ENCODE results near the gene C4orf50.
"Not testable (repeated sequence)": the region's sequence is repeated elsewhere in the genome, so short reads cannot be mapped to it uniquely, and the experiment has no call there.

C4orf50 gene

DNA sequence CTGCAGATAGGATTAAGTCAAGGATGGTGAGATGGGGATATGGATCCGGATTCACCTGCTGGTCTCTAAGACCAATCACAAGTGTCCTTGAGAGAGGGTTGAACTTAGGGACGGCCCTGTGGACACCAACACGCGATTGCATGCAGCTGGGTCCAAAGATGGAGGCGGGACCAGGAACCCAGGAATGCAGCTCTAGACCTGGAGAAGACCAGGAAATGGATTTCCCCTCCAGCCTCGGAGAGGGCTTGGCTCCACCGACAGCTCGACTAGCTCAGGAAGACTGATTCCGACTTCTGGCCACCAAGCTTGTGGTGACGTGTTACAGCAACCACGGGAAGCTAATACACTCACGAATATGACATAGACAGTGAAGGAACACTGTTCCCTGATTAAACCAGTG lies 4.7 kb downstream of the C4orf50 start:
- DNase-seq (ENCODE audit: low read depth): no peak

DNA sequence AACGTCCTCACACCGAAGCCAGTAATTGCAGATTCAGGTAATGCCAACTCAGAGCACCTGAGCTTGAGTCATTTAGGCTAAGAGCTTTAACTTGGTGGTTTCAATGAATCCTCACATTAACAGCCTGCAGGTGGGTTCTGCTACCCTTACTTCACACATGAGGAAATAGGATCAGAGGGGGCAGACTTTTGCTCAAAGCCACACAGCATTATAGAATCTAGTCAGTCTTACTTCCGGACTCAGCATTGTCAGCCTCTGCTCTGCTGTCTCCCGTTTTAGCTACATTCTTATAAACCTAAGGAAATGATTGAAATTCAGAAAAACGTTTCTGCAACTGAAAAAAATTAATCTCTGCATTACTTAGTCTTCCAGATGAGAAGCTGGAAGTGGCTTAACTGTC lies 6.0 kb downstream of the C4orf50 start:
- no peak for DNase-seq (ENCODE audit: low read depth)

DNA sequence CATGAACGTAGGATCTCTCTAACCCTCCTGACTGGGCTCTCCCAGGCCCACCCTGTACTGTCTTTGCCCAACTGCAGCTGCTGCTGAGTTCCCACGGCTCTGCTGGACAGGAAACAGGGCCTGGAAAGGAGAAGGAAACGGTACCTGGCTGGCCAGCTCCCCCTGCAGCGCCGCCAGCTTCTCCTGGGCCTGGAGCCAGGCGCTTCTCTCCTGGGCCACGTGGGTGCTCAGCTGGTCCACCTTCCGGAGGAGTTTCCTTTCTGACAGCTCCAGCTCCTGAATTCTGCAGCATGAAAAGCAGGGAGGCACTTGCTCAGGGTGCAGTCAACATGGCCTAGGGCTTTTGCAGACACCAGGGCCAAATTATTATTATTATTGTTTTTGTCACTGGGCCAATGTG lies 6.5 kb downstream of the C4orf50 start:
- DNase-seq (ENCODE audit: low read depth): no peak

DNA sequence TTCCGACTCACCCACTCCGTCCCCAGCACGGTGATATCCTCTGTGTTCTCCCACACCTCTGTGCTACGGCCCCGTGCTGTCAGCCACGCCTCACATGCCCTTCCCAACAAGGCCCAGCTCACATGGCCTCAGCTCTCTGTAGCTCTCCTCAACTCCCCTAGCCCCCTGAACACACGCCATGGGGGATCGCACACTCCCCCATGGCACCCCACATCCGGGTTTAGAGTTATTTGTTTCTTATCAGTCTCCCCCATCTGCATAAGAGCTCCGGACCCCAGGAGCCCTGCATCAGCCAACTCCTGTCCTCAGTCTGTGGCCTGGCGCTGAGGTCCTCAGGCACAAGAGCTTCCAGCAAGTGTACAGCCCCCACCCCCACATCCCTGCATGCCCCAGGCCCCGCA lies 7.0 kb downstream of the C4orf50 start:
- no peak for DNase-seq (ENCODE audit: low read depth)

DNA sequence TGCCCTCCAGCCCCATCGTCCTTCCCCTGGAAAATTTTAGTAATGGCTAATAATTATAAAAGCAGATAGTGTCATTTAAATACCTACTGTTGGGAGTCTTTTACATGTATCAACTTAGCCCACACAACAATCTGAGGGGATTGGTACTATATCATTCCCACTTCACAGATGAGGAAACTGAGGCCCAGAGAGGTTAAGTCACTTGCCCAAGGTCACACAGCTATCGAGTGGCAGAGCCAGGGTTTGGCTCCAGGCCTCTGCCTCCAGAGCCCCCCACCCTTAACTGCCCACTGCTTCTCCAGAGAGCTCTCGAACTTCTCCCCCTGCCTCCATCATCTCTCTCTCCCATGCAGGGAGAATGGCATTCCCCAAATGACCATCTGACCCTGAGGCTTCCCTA lies 7.4 kb downstream of the C4orf50 start:
- no peak for DNase-seq (ENCODE audit: low read depth)

DNA sequence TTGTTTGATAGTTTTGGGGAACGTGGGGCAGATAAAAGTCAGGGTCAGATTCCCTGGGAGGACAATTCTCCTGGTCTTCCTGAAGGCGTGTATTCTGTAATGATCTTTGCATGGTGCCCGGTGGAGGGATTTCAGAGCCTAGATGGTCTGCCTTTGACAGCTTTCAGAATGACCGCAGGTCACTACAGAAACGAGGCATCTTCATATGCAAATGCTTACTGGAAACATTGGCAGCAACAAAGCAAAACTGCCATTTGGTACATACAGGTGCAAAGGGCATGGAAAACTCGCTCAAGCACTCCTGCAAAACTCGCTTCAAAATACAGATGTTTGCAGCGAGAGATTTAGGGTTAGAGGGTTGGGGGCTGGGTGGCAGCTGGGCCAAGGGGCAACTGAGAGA lies 8.8 kb downstream of the C4orf50 start:
- DNase-seq (ENCODE audit: low read depth): no peak

DNA sequence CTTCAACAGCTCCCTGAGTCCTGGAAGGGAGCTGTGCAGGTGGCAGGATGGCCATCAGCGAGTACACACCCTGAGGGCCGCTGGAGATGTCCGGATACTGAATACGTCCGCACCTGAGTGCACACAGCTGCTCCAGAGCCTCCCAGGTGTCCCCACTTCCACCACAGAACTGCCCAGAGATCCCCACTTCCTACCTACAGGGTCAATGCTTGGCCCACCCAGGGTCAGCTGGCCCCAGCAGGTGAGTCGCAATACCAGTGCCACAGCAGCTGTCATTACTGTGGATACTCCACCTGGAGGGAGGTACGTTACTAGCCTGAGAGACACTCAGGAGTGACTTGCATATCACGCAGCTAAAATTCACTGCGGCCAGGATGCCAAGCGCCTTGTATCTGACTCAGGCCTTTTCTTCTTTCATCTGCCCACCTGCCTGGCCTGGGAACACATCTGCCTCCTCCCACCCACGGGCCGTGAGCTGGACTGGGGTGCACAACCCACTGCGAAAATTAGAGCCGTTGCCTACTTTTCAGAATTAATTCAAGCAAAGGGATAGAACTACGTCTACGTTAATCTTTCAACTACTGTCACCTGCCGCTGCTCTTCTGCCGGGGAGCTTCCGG lies 9.4 kb downstream of the C4orf50 start:
- DNase-seq (ENCODE audit: low read depth): no peak

DNA sequence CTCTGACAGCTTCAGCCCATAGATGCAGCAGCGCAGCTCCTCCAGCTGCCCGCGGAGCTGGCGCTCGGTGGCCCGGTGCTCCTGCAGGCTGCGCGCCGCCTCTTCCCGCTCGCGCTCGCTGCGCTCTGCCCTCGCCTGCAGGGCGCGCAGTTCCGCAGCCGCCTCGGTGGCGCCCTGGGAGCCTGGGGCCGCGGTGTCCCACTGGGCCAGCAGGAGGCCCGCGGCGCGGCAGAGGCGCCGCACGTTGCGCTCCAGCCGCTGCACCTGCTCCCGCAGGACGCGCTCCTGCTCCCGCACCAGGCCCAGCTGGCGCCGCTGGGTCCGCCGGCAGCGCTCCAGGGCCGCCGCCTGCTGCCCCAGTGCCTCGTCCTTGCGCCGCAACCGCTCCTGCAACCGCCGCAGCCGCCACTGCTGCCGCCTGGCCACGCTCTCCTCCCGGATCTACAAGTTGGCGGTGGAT lies 10.1 kb downstream of the C4orf50 start:
- no peak for DNase-seq (ENCODE audit: low read depth)

DNA sequence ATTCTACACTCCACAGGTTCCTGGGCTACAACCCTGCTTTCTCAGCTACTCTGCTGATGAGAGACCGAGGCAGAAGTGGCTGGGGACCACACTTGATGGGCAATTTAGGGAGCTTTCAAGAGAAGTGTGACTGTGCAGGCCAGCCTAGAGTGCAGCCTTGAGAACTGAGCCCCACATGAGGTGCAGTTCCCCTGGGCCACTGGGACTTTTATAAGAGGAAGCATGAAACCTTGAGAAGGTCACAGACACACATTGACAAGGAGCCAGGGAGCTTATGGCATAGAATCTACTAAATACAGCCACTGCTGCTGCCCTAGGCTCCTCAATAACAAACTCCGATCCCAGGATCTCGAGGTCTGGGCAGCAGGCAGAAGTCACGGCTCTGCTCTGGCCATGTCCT lies 13.1 kb downstream of the C4orf50 start:
- DNase-seq (ENCODE audit: low read depth): no peak

DNA sequence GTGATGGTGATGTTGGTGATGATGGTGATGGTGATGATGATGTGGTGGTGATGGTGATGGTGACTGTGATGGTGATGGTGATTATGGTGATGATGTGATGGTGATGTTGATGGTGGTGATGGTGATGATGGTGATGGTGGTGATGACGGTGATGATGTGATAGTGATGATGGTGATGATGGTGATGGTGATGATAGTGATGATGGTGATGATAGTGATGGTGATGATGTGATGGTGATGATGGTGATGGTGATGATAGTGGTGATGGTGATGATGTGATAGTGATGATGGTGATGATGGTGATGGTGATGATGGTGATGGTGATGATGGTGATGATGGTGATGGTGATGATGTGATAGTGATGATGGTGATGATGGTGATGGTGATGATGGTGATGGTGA lies 14.7 kb downstream of the C4orf50 start:
- not testable (repeated sequence) for DNase-seq (ENCODE audit: low read depth)

DNA sequence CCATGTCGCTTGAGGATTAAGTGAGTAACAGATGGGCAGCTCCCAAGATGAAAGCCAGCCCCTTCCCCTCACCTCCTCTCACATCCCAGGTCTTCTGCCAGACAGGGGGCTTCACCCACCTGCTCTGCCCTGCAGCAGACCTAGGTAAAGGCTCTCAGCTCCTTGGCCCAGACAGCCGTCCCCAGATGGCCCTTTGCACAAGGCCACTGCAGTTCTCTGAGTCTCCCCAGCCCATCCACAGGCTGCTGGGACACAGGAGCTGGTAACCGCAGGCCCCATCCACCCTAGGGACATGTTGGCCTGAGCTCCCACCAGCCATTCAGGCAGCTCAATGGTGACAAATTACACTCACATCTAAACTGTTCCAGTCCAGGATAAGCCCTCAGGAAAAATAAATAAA lies 15.3 kb downstream of the C4orf50 start:
- no peak for DNase-seq (ENCODE audit: low read depth)

DNA sequence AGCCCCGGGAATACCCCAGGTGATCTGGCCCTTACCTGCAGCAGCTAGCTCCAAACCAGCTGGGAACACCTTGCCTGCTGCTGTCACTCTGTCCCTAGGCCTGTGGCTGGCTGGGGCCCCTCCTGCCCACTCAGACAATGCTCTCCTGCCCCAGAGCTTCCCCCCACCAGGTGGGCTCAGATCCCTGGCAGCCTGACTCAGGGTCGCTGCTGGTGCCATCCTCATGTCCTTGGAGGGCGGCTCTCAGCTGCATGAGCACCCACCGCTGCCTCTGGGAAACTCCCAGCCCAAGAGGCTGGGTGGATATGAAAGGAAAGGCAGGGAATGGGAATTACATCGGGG lies 15.8 kb downstream of the C4orf50 start:
- no peak for DNase-seq (ENCODE audit: low read depth)

DNA sequence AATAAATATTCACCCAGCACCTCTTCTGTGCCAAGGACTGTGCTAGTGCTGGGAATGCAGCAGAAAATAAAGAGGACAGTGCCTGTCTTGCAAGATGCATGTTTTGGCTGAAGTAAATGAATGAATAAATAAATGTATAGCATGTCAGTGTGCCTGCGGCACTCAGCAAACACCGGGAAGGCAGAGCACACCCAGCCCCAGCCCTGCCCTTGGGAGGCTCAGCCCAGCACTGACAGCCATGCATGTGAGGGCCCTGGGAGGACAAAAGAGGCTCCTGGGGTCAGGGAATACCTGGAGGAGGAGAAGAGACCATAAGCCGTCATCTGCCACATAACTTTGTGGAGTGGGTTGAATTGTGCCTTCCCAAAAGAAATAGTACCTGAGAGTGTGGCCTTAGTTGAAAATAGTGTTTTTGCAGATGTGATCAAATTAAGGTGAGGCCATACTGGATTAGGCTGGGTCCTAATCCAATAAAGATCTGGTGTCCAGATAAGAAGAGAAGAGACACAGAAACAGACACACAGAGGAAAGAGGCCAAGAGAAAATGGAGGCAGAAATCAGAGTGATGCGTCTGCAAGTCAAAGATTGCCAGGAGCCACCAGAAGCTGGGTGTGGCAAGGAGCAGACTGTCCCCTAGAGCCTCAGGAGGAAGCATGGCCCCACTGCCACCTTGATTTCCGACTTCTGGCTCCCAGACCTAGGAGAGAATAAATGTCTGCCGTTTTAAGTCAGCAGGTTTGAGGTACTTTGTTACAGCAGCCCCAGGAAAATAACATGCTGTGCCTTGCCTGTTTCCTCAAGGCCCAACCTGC lies 16.3 kb downstream of the C4orf50 start:
- DNase-seq (ENCODE audit: low read depth): no peak

DNA sequence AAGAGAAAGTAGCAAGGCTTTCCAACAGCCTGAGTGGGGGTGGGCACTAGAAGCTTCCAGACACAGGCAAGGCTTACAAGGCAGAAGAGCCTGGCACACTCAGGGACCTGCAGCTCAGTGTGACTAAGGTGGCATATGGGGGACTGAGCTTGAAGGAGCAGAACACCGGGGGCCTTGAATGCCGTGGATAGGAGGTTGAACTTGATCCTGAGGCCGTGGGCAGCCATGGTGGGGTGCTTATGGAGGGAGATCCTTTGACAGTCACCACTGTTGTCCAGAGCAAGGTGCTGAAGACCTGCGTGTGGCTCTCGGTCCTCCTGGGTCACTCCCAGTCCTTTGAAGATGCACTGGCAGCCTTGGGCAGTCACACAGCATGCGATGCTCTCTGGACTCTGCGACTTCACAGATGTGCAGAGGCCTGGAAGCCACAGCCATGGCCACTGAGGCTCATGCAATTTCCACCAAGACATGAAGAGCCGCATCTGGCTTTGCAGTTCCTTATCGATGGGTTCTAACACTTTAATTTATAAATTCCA lies 18.3 kb downstream of the C4orf50 start:
- no peak for DNase-seq (ENCODE audit: low read depth)

DNA sequence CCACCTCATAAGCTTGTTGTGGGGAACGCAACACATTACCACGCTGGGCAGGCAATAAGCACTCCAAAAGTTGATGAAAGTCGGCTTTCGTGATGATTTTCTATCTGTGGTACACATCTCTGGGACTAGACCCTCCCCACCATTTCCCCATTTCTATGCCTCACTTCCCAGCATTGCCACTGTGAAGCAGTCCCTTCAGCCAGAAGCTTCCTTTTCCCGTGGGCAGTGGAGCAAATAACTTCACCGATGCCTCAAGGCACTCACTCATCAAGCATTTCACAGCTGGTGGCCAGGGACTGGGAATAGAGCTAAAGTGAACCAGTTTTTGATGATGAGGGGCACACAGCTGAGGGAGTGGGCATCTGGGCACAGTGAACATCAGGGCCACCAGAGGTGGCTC lies 18.9 kb downstream of the C4orf50 start:
- DNase-seq (ENCODE audit: low read depth): no peak

DNA sequence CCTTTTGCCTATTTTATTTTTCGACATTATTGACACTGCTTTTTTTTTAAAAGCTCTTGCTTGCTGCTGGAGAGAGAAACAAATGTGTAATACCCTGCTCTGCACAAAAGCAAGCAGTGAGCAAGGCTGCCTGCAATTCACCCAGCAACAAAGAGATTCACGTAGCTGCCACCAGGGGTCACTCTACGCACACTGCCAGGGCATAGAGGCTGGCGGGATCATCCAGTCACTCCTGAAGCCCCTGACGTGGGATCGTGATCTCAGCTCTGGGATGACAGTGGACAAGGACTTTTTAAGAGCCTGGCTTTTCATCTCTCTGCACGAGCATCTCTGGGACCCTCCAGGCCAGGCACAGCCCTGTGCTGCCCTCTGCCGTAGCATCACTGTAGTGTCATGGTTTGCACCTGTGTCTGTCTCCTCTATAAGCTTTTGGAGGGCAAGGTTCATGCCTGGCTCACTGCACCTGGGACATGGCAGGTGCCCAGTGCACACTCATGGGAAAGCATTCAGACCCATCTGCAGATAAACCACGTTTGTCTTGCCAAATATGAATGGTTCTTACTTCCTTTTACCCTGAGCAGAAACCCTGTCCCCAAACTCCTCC lies 19.8 kb downstream of the C4orf50 start:
- DNase-seq (ENCODE audit: low read depth): peak; percentile 12

DNA sequence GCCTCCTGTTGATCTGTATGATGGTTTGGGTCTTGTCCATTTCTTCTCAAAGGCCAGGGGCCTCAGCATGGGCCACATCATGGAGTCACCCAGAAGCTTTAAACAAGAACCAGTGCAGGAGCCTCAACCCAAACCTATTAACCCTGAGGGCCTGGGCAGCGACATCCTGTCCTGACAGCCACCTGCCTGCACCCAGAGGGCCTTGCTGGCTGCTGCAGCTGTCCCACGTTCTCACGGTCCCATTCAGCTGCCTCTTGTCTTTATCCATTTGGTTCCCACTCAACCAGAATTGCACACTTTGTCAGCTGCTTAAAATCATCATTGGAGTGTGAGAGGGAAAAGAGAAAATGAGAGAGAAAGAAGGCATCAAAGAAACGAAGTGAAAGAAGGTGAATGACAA lies 21.6 kb downstream of the C4orf50 start:
- no peak for DNase-seq (ENCODE audit: low read depth)

DNA sequence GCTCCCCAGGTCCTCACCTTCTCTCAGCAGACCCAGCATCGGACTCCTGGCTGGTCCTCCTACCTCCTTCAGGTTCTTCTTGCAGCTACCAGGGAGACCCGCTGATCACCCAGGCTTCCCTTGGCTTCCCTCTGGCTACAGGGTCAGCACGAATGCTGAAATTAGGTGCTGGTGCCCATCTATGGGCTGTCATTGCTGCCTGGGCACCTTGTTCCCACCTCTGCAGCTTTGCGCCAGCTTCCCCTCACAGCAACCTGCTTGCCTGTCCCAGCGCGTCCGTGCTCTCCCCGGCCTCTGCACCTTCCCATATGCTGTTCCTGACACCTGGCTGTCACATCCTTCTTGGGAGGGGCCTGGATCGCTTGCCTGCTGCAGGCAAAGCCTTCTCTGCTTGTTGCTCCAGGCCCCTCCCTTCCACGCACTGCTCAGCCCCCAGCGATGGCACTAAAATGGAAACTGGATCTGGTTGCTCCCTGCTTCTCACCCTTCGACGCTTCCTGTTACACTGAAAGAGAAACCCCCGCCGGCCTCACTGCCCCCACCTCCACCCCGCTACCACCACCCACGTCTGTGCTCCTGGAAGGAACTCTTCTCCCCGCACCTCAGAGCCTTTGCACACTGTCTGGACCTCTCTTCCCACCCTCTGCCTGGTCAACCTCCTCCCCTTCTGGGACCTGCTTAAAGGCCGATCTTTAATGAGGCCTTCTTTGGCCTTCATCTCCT lies 22.2 kb downstream of the C4orf50 start:
- no peak for DNase-seq (ENCODE audit: low read depth)

DNA sequence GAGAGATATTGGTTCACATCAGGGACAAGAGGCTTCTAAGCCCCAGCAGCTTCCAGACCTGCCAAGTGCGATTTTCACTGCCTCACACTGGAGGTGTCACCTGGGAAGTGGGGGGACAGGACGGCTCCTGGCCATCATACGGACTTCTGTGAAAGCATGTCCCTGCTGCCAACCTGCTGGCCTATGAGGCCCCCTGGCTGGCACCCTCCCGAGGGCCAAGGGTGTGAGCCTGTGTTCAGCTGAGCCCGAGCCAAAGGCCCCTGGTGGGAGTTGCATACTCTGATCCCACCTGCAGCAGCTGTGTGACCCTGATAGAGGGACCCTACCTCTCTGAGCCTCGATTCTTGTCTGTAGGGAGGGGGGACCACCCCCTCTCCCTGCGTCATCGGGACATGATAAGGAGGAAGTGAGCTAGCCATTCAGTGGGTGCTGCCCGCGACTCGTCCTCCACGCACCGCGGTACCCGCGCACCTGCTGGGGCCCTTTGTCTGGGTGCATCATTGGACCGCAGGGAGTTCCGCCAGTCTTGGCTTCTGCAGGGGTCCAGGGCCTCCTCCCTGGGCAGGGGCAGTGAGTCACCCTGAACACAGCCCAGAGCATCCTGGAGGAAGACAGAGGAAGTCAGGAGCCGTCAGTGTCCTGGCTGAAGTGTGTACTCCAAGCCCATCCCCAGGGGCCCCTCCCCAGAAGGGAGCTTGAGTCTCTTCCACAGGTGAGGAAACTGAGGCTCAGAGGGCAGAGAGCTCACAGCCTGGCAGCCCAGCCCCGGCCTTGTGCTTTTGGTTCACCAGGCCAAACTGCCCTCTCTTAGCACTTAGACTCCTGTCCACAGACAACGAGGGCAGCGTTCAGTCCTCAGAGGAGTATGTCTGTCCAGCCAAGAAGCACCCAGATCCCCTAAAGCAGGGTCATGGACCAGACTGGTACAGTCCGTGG lies 24.1 kb downstream of the C4orf50 start:
- no peak for DNase-seq (ENCODE audit: low read depth)

DNA sequence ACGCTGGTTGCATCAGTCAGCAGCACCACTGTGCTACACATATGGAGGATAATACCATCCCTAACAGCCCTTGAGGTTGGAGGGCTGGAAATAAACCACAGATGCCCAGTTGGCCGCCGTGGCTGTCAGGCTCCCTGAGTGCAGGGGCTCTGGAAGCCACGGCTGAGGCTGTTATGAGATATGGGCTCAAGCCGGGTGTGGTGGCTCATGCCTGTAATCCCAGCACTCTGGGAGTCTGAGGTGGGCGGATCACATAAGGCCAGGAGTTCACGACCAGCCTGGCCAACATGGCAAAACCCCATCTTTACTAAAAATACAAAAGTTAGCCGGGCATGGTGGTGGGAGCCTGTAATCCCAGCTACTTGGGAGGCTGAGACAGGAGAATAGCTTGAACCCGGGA lies 24.9 kb downstream of the C4orf50 start:
- DNase-seq (ENCODE audit: low read depth): not testable (repeated sequence)

DNA sequence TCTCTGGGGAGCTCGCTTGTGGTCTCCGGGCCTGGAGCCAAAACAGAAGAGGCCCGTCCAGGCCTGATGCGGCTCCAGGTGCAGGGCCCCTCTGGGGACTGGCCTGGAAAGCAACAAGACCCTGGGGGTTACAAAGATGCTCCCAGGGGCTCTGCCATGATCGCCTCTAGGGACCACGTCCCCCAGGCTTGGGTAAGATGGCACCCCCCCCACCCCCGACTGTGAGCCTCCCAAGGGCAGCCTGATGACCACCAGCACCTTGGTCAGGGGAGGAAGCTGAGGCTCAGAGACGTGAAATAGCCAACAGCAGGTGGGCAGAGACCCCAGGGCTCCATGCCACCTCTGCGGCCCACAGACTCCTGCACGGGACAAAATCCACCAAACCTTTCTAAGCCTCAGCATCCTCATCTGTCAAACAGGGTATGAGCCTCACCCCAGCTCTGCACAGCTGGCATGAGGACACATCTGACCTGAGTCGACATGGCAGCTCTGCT lies 25.4 kb downstream of the C4orf50 start:
- DNase-seq (ENCODE audit: low read depth): no peak
